ENCODE measurements around the gene NSUN7. TPM values are rescaled to one million over a fixed set of nuclear protein-coding genes. Genes with fewer than 3 reads are reported as not detected.

Gene NSUN7
- total RNA-seq, 1 donor from 2014 or later = 2.0 TPM

DNA sequence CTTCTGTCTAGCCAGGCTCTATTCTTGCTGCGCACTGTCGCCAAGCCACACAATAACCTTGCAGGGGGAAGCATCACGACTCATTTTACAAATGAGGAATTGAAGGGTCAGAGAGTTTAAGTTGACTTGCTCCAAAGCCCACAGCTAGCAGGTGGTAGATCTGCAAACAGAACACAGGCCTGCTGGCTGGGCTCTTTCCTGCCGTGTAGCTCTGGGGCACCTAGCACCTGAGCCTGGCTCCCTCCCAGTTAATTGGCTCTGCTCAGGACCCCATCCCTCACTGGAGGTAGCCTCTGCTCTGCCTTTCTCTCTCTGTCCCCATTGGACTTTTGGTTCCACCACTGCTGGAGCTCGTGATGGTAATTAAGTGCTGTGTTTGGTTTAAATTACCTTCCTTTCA is 98.5 kb downstream of the NSUN7 start:
- ATAC-seq = no peak

DNA sequence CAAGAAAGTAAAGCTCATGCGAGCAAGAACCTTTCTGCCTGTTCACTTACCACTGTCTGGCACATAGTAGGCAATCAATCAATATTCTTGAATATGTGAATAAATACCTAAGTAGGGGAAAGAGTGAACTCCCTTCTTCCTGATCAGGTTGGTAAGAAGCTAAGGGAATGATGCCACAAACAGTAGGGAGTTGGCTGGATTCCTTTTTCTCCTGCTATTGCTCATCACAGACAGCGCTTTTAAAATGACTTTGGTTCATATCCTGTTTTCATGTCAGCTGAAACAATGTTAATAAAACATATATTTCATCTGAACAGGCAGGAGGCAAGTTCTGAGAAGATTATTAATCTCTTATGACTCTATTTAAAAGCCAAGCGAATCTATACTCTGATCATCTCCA is 99.2 kb downstream of the NSUN7 start:
- ATAC-seq = no peak

- no peak for ATAC-seq
Measured at GRCh38 chr4:40850496-40850895, 100.7 kb downstream of the NSUN7 start.

GRCh38 chr4:40856277-40856839 is 106.6 kb downstream of the NSUN7 start:
- peak; percentile 11 for ATAC-seq

DNA sequence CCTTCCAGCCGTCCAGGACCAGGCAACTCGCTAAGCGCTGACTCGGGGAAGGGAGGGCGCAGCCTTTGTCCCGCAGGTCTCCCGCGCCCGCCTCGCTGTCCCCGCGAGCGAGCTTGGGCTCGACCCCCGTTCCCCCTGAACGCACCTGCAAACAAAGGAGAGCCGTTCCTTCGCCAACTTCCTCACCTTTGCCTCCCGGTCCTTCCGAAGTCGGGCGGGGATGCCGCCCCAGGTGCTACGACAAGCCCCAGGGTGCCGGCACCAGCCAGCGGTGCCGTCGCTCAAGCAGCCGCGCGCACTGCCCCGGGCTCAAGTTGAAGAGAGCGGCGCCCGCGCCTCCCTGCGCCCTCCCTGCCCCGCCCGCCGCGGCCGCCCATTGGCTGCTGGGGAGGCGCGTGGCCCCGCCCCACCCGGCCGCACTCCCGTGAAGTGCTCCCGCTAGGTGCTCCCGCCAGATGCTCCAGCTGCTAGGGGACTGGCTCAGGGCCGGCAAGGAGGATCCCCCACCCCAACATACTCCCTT is 107.1 kb downstream of the NSUN7 start:
- ATAC-seq = peak; percentile 92

DNA sequence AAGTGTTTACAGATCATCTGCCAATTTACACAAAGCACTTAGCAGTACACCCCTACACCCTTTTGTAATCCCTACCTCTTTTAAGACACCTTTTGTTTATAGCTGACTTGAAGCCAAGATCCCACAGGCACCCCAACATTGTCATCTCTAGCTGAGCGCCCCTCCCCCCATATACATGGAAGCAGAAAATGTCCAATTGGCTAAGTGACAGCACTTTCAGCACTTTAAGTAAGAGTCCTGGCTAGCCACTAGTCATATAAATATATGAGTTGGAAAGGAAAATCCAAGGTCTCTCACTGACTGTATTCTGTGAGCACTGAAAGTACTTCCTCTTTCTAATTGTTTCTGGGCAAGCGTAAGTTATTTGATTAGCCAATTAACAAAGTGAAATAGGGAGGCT is 108.2 kb downstream of the NSUN7 start:
- ATAC-seq = no peak

GRCh38 chr4:40858962-40859361 is 109.2 kb downstream of the NSUN7 start:
- ATAC-seq = no peak

Other genes with a start within 250 kb of the NSUN7 start
- gene RBM47, start 120.1 kb upstream of the NSUN7 start, total RNA-seq = 70.6 TPM

Data from esophagus mucosa (tissue), 1 donor.